K562 (cell line): ENCODE results near the gene FIBP. TPM values are rescaled to one million over a fixed set of nuclear protein-coding genes. Genes with fewer than 3 reads are reported as not detected.

Source experiments
- DMBX1 ChIP-seq: fragments of 250-450 bp; sonication (Bioruptor Pico); IDR thresholded peaks from 2 replicates; pipeline ENCODE4 v1.8.0; 2022; ENCODE audit warnings: inconsistent platforms, mild to moderate bottlenecking, moderate library complexity, borderline replicate concordance
- GTF2F1 ChIP-seq: IDR thresholded peaks from 2 replicates; pipeline ENCODE4 v1.6.1; 2011; ENCODE audit warnings: low read depth, low read length, improper control_type of control experiment
- JUNB ChIP-seq: fragments of 450-650 bp; formaldehyde crosslinking; conservative IDR thresholded peaks from 2 replicates; pipeline ENCODE4 v1.4.0; 2020; ENCODE audit warnings: mild to moderate bottlenecking
- MAFK ChIP-seq: IDR thresholded peaks from 2 replicates; pipeline ENCODE4 v1.6.1; 2011; ENCODE audit warnings: low read length, improper control_type of control experiment
- NCOR1 ChIP-seq: fragments of 450-650 bp; IDR thresholded peaks from 2 replicates; pipeline ENCODE4 v1.6.1; 2016; ENCODE audit warnings: mild to moderate bottlenecking, moderate library complexity
- NR3C1 ChIP-seq: sonication (generic); formaldehyde crosslinking; IDR thresholded peaks from 2 replicates; pipeline ENCODE4 v1.8.1; 2022; ENCODE audit warnings: missing genetic modification reagents
- PHF8 ChIP-seq: fragments of 200-600 bp; sonication (generic); IDR thresholded peaks from 2 replicates; pipeline ENCODE4 v1.6.1; 2012; ENCODE audit warnings: mixed run types, mild to moderate bottlenecking, inconsistent platforms, low read length, moderate library complexity, borderline replicate concordance
- ZBTB40 ChIP-seq, 2 experiments: fragments of 450-650 bp in 1 of 2; sonication (generic) in 1 of 2; formaldehyde crosslinking in 1 of 2; IDR thresholded peaks; 2 replicates each; pipeline versions ENCODE4 v1.7.1 to v1.9.0; 2016 to 2022; ENCODE audit warnings: inconsistent platforms in 1 of 2, mild to moderate bottlenecking in 1 of 2, missing genetic modification reagents in 1 of 2
- ZNF146 ChIP-seq: IDR thresholded peaks from one replicate; pipeline ENCODE4 v1.6.1; 2018; ENCODE audit warnings: missing compliant biosample characterization; ENCODE audit not compliant: unreplicated experiment
- ZNF316 ChIP-seq: fragments of 450-650 bp; IDR thresholded peaks from 2 replicates; pipeline ENCODE4 v1.6.1; 2016
- ZNF511 ChIP-seq: sonication (generic); formaldehyde crosslinking; IDR thresholded peaks from 2 replicates; pipeline ENCODE4 v1.8.0; 2022; ENCODE audit warnings: mild to moderate bottlenecking, missing genetic modification reagents
- ZNF609 ChIP-seq: sonication (generic); formaldehyde crosslinking; IDR thresholded peaks from 2 replicates; pipeline ENCODE4 v1.8.1; 2023; ENCODE audit warnings: missing genetic modification reagents, mild to moderate bottlenecking, borderline replicate concordance
- polyA plus RNA-seq, 8 experiments: library from polyadenylated mRNA; depleted of rRNA in 4 of 8; stranded (reverse) in 5 of 8; unstranded in 3 of 8; fragments of >200 nt; fragmentation: Nextera tagmentation in 2 of 8; fragmentation: Illumina TruSeq in 1 of 8; extraction: Ambion mirVana in 2 of 8; extraction: Trizol in 1 of 8; gene quantifications; 2 replicates each; pipeline versions ENCODE4 v1.2.1 to v1.2.3, GENCODE V29; 2011 to 2014; ENCODE audit warnings: inconsistent platforms in 1 of 8, missing spikeins in 1 of 8
- total RNA-seq, 7 experiments: library from RNA; depleted of rRNA in 6 of 7; stranded (reverse); fragments of >200 nt in 6 of 7; fragmentation: Illumina TruSeq in 2 of 7; extraction: Trizol in 2 of 7; gene quantifications; 2 replicates each; pipeline versions ENCODE4 v1.2.1 to v1.2.3, GENCODE V29; 2011 to 2021; ENCODE audit warnings: low replicate concordance in 1 of 7

FIBP gene
- total and polyA plus RNA-seq, 9 of the 15 experiments (the other 6 are each of a cell fraction or from before 2014, with no cell fraction given): 41.2 to 79.2 (median 48.6) TPM

- TF ChIP-seq ZNF609 (CRISPR knock-in tag): 0 out of 2 replicates have a peak, but pooled peaks have one; percentile 54
- TF ChIP-seq ZNF146: no peak
- TF ChIP-seq NR3C1 (CRISPR knock-in tag): peak; percentile 46; the same call in 1 of the 2 replicates
- TF ChIP-seq NCOR1: peak; percentile 47
- TF ChIP-seq ZBTB40 (IDR thresholded peaks at IDR 0.05): peak; percentile 96
- TF ChIP-seq ZBTB40 (CRISPR knock-in tag; IDR thresholded peaks at IDR 0.05): no peak
- no peak for TF ChIP-seq ZNF316
- 0 out of 2 replicates have a peak, but pooled peaks have one; percentile 49 for TF ChIP-seq DMBX1
- TF ChIP-seq GTF2F1: peak; percentile 70; the same call in 1 of the 2 replicates
- TF ChIP-seq MAFK: 0 out of 2 replicates have a peak, but pooled peaks have one; percentile 2
- peak; percentile 87; the same call in 1 of the 2 replicates for TF ChIP-seq PHF8
- no peak for TF ChIP-seq JUNB
- peak; percentile 48; the same call in 1 of the 2 replicates for TF ChIP-seq ZNF511 (CRISPR knock-in tag)
These were observed 30.2 kb downstream of the FIBP start, which contains the start of gene CFL1 (continued) for GRCh38 chr11:65857853-65858680.
